Cerebellar cortex (tissue), 1 donor: ENCODE data around the gene BIK.
A peak's percentile ranks its signal among the peaks of the same experiment; 100 is the strongest.

Source experiments
- DNase-seq: peaks from one replicate; pipeline ENCODE4 v3.0.0-alpha.2; 2015; ENCODE audit warnings: low spot score

BIK gene

DNA sequence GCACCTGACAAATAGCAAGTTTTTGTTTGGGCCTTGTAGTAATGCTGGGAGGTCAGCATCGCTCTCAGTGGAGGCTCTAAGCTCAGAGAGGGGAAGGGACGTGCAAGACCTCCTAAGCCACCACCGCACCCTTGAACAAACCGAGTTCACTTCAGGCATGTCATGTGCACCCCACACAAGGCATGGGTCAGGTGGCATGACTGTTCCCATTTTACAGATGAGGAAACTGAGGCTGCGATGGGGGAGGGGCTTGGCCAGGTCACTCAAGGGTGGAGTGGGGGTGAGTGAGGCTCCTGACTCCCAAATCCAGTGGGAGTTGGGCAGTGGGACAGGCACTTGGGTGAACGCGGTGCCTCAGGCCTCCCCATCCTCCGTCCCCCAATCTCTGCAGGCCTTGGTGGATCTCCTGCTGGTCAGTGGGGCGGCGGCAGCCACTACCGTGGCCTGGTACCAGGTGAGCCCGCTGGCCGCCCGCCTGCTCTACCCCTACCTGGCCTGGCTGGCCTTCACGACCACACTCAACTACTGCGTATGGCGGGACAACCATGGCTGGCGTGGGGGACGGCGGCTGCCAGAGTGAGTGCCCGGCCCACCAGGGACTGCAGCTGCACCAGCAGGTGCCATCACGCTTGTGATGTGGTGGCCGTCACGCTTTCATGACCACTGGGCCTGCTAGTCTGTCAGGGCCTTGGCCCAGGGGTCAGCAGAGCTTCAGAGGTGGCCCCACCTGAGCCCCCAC is 52.0 kb downstream of the BIK start:
- no peak for DNase-seq

DNA sequence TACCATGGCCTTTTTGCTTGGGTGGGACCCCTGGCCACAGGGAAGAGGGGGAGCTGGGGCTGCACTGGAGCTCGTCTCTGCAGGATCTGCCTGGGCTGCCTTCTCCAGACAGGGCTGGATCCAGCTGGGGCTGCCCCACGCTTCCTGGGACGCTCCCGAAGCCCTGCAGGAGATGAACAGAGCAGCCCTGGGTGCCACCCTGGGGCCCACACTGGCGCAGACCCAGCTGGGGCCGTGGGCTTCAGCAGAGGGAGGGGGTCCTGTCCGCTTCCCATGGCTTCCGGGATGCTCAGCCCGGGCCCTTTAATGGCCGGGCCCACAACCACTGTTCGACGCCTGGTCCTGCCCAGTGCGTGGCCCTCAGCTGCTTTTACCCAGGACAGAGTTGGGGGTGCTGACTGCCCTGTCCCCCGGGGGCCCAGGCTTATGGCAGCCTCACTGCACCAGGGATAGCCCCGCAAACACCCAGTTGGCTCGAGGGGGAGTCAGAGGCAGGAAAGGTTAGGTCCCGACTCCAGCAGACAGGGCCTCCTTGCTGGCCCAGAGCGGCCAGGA is 52.8 kb downstream of the BIK start:
- DNase-seq = no peak

DNA sequence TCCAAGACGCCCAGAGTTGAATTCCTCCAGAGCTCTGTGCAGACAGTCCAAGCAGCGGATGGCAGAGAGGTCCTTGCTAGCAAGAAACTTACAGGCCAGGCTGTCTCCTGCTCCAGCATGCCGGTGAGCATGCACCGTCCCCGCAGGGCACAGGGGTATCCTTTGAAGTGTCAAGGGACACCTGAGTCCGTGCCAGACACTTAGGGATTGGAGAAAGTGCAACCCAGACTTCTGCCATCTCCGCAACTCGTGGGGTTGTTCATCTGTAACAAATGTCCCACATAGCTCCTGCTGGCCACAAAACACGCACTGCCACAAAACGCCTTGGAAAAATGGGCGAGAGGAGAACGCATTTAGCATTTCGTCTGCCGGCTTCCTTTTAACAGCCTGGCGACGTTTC is 54.1 kb downstream of the BIK start:
- DNase-seq = peak; percentile 19

DNA sequence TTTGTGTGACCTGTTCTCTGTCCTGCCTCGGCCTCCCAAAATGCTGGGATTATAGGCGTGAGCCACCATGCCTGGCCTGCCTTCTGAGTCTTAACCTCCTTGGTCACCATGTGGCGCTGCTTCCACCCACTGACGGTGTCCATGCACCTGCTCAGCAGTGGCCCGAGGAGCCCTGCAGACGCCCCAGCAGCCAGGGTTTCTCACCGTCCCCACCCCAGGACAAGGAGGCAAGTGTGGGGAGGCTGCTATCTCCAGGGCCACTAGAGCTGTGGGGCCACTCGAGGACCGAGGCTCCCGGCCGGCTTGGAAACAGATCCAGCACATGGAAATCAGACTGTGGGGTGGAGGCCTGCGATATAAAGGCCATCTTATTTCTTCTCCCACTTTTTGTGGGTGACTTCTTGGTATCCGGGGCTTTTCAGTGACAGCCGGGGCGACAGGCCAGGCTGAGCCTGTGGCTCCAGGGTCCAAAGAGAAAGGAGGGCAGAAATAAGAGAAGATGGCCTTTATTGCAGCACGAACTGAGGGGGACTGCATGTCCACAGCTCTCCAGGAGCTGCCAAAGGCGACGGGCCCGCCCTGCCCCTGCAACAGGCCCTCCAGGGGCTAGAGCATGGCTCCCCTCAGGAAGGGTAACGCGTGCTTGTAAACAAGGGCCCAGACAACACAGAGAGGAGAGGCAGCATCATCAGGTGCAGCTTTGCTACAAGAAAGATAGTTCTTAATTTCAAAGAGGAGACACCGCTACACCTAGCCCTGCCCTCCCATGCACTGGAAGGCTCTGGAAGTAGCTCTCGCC is 55.8 kb downstream of the BIK start:
- no peak for DNase-seq

DNA sequence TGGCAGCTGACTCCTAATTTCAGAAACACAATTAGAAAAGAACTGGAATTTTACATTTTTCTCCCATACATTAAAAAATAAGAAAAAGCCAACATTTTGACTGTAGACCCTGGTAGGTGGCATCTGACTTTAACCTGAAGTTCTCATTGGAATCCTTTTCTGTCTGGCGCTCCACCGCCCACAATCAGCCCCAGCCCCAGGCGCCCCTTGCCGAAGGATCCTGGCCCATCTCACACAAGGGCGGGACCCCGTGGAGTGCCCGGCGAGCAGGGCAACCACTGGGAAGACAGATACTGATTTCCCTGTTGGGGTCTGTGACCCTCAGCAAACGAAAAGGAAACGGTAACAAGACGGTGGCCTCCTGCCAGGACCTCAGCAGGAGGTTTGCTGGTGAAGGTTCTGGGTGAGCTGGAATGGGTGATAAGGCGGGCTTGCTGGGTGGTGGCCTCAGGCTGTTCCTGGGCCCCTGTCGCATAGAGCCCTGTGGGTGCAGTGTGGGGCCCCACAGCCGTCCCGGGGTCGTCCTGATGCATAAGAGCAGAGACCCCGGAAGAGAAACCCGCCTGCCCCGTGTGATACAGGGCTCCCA is 56.5 kb downstream of the BIK start:
- no peak for DNase-seq

DNA sequence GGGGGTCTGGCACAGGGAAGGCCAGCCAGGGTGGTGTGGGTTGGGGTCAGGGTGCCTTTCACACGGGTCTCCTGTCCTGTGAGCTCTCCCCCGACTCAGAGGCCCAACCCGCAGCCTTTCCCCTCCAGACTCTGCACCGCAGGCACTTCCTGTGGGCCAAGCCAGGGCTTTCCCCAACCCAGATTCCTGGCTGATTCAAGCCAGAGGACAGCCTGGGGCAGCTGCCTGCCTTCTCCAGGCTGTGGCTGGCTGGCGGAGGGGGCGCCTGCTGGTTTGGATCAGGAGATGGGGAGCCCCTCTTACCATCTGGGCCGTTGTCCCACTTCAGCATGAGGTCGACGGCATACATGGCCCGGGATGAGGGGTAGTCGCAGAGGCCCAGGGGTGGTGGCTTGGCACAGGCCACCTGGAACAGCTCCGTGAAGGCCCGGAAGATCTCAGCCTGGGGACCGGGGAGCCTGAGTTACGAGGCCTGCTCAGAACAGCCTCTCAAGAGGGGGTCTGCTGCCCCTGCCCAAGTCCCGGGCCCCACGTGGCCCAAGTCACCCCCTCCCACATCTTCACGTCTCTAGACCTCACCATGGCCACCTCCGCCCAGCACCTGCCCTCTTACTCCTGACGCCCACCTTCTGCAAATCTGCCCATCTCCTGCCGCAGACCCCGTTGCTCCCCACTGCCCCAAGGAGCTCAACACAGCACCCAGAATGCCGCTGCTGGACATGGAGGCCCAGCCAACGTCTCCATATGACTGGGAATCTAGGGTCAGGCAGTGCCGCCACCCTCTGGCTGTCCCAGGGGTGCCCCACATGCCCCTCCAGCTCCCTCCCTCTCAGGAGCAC is 58.1 kb downstream of the BIK start:
- no peak for DNase-seq

DNA sequence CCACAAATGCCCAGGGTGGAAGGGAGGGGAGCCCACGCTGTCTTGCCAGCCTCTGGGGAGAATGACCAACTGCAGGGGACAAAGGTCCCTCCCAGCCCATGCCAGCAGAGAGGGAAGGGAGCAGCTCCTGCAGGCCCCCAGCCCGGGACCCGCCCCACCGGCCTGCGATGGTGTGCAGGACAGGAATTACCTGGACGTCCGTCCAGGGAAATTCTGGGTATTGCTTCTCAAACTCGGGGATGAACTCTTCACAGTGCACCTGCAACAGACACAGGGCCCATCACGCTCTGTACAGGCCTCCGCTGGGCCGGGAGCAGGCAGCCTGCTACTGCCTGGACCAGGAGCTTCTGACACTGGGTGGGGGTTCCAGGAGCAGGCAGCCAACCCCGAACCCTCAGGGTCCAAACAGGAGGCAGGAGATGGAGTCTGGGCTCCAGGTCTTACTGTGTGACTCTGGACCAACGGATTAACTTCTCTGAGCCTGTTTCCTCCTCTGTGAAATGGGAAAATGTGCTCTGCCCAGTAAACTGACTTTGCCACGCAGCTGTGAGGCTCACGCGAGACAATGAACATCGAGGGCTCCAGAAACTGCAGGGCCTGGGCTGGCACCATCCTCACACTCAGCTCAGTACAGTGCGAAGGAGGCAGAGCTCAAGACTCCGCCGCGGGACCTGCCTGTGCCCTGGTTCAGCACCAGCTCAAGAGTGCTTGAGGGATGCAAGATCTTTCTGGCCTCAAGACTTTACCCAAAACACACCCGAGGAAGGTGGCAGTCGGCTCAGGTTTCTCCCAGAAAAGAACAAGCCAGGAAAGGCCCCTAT is 59.0 kb downstream of the BIK start:
- no peak for DNase-seq

DNA sequence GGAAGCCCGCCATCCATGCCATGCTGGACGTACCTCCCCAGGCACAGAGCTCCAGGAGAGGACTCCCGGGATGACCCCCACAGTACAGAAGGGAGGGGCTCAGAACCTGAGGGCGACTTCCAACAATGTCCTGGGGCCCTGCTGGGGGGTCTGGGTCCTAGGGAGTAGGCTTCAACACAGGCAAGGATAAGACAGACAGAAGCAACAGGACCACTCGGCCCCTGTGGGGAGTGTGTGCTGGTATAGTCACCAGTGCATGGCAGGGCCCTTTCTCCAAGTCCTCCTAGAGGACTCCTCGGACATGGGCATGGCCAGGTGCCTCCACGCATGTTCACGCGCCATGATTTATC is 59.6 kb downstream of the BIK start:
- DNase-seq = no peak

DNA sequence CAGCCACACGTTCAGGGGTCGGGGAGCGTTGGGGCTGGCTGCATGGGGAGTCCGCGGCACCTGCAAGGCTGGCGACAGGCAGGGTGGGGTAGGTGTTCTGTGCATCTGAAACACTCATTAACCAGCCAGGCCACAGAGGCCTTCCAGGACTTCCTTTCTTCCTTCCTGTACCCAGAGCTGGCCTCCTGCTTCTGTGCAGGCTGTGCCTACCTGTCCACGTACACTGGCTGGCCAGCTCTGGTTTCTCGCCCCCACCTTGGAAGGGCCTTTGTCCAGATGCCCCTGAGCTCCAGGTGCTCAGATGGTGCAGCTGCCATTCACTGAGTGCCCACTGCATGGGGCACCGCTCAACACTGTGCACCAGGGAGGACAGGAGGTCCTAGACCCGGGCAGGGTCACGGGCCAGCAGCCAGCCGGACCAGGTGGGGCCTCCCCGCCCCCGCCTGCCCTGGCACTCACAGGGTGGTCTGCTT is 60.5 kb downstream of the BIK start:
- no peak for DNase-seq

DNA sequence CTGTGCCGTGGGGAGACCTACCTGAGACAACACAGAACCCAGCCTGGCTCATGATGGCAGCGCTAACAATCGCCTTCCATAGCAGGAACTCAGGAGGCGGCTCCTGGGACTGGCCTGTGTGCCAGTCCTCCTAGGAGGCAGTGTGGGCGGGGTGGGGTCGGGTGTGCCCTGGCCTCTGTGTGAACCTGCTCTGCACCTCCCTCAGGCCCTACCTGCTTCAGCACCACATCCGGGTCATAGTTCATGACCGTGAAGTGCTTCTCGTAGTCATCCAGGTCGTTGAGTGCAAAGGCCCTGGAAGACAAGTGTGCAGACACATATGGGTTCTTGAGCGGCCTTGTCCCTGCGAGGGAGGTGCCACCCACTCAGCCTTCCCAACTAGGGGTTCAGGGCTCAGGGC is 61.1 kb downstream of the BIK start:
- DNase-seq = no peak

DNA sequence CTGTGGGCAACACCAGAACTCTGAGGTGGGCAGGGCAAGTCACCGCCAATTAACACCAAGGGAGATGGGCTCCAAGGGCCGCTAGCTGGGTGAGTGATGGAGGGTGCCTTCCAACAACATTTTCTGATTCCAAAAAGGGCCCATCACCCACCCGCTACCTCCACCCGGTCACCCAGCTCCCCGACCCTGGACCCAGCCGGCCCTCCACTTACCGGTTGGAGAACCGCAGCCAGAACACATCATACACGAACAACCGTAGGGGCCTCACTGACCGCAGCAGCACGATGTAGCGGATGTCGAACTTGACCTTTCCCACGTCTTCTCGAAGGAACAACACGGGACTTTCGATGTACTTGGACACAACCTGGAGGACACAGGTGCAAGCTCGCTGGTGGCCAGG is 61.6 kb downstream of the BIK start:
- DNase-seq = no peak

DNA sequence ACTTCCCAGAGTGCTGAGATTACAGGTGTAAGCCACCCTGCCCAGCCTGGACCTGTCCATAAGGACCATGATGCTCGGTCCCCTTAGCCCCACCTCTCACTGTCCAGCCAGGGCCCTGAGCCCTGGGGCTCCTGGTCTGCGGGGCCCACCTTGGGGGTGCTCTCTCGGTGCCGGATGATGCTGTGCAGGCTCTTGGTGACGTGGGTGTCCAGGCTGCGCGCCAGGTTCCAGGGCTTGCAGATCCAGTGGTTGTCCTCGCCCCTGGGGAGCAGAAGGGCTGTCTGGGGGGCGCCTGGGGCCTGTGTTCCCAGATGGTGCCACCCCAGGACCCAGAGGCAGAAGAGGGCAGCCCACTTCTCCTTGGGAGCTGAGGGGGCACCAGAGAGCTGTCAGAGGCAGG is 63.0 kb downstream of the BIK start:
- no peak for DNase-seq

DNA sequence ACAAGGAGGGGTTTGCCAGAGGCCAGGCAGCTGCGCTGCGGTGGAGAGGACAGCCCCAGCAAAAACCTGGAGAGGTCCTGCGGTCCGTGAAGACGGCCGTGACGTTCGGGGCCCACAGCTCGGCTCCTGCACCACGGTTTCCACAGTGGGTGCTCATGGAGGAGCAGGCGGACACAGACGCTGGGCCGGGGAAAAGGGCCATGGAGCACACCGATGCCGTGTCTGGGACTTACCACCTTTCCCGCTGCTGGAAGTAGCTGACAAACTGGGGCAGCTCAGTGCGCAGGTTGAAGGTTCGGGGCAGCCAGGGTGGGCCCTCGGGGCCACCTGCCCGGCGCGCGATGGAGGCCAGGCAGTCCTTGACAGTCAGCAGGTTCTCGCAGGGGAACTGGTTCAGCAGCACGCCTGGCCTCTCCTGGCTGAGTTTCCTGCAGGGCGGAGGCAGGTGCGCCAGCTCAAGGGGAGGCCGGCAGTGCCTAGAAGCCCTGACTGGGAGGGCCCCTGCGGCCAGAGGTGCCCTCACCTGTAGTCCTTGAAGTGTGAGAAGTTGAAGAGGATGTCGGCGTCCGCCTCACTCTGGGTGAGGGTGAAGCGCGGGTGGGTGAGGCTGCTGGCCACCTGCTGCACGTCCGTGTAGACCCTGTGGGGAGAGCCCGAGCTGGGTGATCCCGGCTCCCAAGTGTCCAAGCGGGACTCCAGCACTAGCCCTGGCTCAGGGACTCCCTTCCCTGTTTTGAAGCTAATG is 63.6 kb downstream of the BIK start:
- no peak for DNase-seq

DNA sequence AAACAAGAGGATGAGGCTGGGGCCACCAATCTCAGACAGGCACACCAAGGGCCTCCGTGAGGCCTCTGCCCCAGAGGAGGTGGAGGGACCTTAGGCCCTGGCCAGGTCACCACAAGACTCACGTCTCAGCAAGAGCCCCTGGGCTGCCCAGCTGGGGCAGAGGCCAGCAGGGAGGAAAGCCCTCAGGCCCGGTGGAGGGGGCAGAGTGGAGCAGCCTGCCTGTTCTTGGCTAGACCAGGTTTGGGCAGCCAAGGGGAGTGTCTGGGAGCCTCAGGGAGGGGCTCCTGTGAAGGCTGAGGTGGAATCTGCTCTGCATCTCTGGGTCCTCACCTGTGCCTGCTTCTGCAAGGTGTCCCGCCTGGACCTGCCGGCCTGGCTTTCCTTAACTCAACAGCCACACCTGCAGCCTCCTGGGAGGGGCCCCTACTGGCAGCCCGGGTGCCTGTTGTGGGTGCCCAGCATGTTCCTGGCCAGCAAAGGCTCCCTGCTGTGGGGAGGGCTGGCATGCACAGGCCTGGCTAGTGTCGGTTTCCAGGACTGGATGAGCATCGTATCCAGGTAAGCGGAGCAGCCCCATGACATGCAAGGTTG is 64.5 kb downstream of the BIK start:
- no peak for DNase-seq

DNA sequence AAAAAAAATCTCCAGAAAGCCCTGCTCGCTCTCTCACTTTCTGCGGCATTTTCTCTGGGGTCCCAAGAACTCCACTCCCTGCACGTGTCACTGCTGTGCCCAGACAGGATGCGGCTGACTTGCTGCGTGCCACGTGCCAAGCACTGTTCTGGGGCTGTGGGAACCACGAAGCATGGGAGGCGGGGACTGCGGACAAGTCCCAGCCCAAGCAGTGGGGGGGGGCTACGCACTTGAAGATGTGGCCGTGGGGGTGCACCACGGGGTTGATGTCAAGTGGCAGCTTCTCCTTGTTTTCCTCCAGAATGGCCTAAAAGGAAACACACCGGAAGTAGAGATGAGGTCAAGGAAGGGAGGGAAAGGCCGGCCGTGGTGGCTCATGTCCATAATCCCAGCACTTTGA is 65.5 kb downstream of the BIK start:
- DNase-seq = no peak

DNA sequence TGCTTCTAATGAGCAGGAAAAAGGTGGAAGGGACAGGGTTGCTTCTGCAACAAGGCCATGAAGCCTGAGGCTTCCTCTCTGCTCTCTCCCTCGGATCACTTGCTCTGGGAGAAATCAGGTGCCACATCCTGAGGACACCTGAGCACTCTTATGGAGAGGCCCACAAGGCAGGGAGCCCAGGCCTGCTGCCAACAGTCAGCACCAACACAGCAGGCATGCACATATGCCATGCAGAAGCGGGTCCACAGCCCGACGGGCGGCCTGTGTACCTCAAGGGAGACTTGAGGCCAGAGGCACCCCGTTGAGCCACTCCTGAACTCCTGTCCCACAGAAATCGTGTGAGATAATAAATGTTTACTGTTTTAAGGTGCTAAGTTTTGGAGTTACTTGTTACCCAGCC is 66.9 kb downstream of the BIK start:
- no peak for DNase-seq
